AG04449 (cell line): ENCODE data around the gene NR2F6.
A peak's percentile ranks its signal among the peaks of the same experiment; 100 is the strongest.

ENCODE experiments used
- CTCF ChIA-PET: fragments of 350-600 bp; formaldehyde crosslinking; extraction: SDS; loops from one replicate; lab custom pipeline; 2021; ENCODE audit warnings: antibody characterized with exemption; lab: Yijun Ruan, JAX
- POLR2A ChIA-PET: fragments of 400-600, 350-600 bp; formaldehyde crosslinking; extraction: SDS; loops from one replicate; lab custom pipeline; 2020; ENCODE audit warnings: antibody characterized with exemption, inconsistent platforms; lab: Yijun Ruan, JAX
- DNase-seq: peaks from one replicate; pipeline ENCODE4 v3.0.0-alpha.2; 2010; ENCODE audit warnings: low read depth, low spot score
- H3K4me3 ChIP-seq: 2 replicates; pipeline ENCODE4 v1.5.1; 2011; ENCODE audit warnings: low read depth, mild to moderate bottlenecking, control low read depth, low read length
- TF ChIP-seq, protein P1 (sequence below): IDR thresholded peaks from one replicate; pipeline ENCODE4 v1.5.1; 2011; ENCODE audit warnings: mild to moderate bottlenecking, moderate library complexity, low read length, control low read depth, inconsistent platforms; ENCODE audit not compliant: insufficient read depth; ENCODE audit errors: missing control alignments

The NR2F6 gene

DNA sequence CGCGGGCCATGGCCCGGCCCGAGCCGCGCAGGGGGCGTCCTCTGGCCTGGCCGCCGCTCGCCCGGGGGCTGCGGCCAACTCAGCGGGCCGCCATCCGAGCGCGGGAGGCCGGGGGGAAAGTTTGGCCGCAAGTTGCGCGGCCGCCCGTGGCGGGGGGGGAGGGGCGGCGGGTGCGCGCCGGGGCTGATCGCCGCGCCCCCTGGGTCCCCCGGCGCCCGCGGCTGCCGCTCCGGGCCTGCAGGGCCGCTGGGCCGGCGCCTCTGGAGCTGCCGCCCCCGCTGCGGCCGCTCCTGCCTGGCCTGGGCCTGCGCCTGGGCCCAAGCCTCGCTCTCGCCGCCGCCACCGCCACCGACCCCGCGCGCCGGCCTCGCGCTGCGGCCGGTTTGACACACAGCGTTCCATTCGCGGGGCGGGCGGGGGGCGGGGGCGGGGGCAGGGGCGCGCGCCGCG lies at the start of gene NR2F6:
NR2F6 (minus strand) TSS at position 385 of the 450 bp plus-strand sequence. CDS start 699 bp downstream, outside the sequence.
- no peak for DNase-seq
- POLR2A ChIA-PET, result no interaction called here

DNA sequence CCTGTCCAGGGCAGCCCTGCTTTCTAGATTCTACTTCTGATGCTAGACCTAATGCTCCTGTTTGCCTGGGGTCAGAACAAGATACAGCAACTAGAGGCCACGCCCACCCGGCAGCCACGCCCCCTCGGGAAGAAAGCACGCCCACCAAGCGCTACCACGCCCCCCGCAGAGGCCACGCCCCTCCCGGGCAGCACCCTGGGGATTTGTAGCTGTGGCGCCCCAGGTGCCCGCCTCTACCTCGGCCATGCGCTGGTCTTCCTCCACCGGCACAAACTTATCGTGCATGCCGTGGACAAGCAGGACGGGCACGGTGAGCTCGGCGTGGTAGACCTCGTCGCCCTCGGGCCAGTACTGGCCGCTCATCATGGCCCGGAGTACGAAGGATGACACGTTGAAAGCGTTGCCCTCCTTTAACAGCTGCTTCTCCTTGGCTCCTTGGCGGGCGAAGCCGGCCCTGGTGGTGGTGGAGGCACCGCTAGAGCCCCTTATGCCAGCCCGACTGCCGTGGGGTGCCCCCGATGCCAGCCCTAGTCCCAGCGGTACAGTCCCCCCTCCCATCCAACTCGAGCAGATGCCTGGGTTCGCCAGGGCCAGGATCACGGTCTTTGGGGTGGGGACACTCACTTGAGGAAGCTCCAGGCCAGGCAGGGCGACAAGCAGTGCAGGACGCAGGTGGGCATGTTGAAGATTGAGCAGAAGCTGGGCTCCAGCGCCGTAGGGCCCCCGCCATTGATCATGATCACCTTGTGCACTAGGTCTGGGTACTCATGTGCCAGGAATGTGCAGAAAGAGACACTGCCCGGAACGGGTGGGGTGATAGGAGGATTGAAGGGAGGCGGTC lies 48.6 kb upstream of the NR2F6 start:
- TF ChIP-seq, protein P1, sequence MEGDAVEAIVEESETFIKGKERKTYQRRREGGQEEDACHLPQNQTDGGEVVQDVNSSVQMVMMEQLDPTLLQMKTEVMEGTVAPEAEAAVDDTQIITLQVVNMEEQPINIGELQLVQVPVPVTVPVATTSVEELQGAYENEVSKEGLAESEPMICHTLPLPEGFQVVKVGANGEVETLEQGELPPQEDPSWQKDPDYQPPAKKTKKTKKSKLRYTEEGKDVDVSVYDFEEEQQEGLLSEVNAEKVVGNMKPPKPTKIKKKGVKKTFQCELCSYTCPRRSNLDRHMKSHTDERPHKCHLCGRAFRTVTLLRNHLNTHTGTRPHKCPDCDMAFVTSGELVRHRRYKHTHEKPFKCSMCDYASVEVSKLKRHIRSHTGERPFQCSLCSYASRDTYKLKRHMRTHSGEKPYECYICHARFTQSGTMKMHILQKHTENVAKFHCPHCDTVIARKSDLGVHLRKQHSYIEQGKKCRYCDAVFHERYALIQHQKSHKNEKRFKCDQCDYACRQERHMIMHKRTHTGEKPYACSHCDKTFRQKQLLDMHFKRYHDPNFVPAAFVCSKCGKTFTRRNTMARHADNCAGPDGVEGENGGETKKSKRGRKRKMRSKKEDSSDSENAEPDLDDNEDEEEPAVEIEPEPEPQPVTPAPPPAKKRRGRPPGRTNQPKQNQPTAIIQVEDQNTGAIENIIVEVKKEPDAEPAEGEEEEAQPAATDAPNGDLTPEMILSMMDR, result no peak
- DNase-seq, result no peak
- H3K4me3 ChIP-seq, result no peak overlapping the region
- ChIA-PET CTCF (interaction anchor here (1.0 to 8.4 kb wide), 6 partner anchors 10 to 94 kb away, joined by 3 to 103 read pairs (median 14); partner anchors contain the start of genes ABHD8, ANKLE1, DDA1 and MRPL34), POLR2A (no interaction called here)

More for the DNA sequence above, at the start of gene NR2F6:
- H3K4me3 ChIP-seq, result peak within 1 kb of the TSS; percentile 82
- TF ChIP-seq, protein P1, result no peak
- CTCF ChIA-PET, result no interaction called here

DNA sequence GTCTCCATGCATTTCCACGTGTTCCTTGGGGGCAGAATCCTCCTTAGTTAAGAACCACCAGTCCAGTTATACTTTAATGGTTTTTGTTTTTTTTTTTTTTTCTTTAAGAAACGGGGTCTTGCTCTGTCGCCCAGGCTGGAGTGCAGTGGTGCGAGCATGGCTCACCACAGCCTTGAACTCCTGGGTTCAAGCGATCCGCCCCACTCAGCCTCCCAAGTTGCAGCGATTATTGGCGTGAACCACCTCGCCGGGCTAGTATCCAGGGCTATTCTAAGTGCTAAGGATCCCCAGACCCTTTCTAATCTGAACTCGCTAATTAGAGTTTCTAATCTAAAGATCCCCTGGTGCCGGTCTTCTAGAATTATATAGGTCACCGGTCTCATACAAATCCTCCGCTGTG lies 47.9 kb upstream of the NR2F6 start:
- TF ChIP-seq, protein P1, result no peak
- DNase-seq, result no peak
- no peak overlapping the region for H3K4me3 ChIP-seq
- ChIA-PET CTCF (interaction anchor here (0.8 to 8.4 kb wide), 10 partner anchors 11 to 120 kb away, joined by 3 to 103 read pairs (median 7); partner anchors contain the start of genes ABHD8, ANKLE1, DDA1 and MRPL34), POLR2A (no interaction called here)

DNA sequence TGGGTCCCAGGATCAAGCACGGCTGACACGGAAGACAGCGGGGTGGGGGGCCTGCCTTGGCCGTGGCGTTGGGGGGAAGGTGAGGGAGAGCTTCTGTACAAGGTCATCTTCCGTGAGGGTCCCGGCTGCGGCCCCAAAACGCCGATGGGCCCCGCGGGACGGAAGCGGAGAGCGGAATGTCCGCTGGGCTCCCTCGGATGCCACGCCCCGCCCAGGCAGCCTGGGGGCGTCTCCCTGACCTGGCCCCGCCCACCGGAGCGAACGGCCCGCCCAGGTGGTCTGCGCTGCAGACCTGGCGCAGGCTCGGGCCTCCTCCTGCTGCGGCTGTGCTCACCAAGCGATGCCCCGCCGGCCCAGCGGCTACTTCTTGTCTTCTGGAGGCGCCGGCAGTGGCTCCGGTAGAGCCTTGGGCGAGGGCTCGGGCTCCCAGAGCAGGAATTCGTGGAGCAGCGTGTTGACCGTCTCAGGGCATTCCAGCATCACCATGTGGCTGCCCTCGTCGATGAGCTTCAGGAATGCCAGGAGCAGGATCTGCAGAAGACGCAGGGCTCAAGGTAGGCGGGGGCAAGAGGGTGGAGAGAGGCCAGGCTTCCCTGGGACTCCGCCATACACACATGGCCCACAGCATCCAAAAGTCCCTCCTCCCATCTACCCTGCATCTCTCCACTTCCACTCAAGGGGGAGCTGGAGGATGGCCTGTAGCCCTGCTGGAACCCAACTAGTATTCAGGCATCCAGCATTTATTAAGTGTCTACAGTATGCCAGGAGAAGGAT lies 46.8 kb upstream of the NR2F6 start:
- DNase-seq, result no peak
- CTCF ChIA-PET, result interaction anchor here (0.8 to 8.4 kb wide), 15 partner anchors 8 to 173 kb away, joined by 3 to 103 read pairs (median 3); partner anchors contain the start of genes ABHD8, ANKLE1, BABAM1 and DDA1
- H3K4me3 ChIP-seq, result peak overlapping the region; percentile 63
- POLR2A ChIA-PET, result no interaction called here
- TF ChIP-seq, protein P1, result peak; percentile 82

DNA sequence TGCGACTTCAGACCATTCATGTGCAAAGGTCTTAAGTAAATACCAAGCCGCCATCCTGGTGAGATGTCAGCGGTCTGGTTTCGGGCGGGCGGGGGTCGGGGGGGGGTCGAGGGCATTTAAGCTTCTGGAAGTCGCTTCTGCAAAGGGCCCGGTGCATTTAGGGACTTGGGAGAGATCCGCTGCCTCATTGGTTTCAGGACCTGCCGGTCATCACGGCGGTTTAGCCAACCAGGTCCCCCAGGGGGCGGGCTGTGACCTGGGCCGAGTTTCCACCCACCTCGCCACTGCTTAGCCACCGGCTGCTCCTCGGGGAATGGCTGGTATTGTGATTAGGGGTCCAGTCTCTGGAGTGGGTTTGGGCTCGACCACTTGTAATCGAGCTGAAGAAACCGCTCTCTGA lies 43.8 kb upstream of the NR2F6 start:
- peak overlapping the region; percentile 26 for H3K4me3 ChIP-seq
- DNase-seq, result no peak
- POLR2A ChIA-PET, result interaction anchor here (0.6 kb wide), 1 partner anchor 570 kb away, joined by 3 read pairs; the partner anchor contains the start of gene RPL18A
- CTCF ChIA-PET, result interaction anchor here (1.3 to 8.4 kb wide), 4 partner anchors 13 to 99 kb away, joined by 4 to 103 read pairs (median 8); partner anchors contain the start of gene BABAM1
- TF ChIP-seq, protein P1, result no peak
